Stimulated activated naive CD8-positive, alpha-beta T cell treated with anti-CD3 and anti-CD28 coated beads, Interleukin-15, Interleukin-2, amounts not matched to agents 100 U/mL and 50 U/mL, for 24 hours (primary cell): ENCODE results near the gene UFD1.

Experiments
- ATAC-seq: fragments of 150-1000 bp; cut with Tn5 transposase; one replicate; pipeline ENCODE4 v1.10.0; 2021
- DNase-seq: peaks from one replicate; pipeline ENCODE4 v3.0.0; 2021

The UFD1 gene

GRCh38 chr22:19470010-19470409 is 9.0 kb downstream of the UFD1 start:
- DNase-seq (no peak), ATAC-seq (no peak)

- no peak for ATAC-seq
- DNase-seq: no peak
Observed at GRCh38 chr22:19469421-19469820, 9.6 kb downstream of the UFD1 start.

- ATAC-seq (no peak), DNase-seq (no peak)
Observed at GRCh38 chr22:19467912-19468311, 11.1 kb downstream of the UFD1 start.

- DNase-seq (no peak), ATAC-seq (no peak)
Observed at GRCh38 chr22:19466848-19467752, 11.9 kb downstream of the UFD1 start.

GRCh38 chr22:19466126-19466716 is 12.8 kb downstream of the UFD1 start:
- no peak for DNase-seq
- ATAC-seq: no peak

- no peak for ATAC-seq
- DNase-seq: no peak
Observed at GRCh38 chr22:19464975-19465374, 14.0 kb downstream of the UFD1 start.

GRCh38 chr22:19464546-19464945 is 14.4 kb downstream of the UFD1 start:
- no peak for DNase-seq
- ATAC-seq: no peak

- no peak for DNase-seq
- no peak for ATAC-seq
Observed at GRCh38 chr22:19463491-19464469, 15.2 kb downstream of the UFD1 start.

GRCh38 chr22:19463008-19463407 is 16.0 kb downstream of the UFD1 start:
- DNase-seq: no peak
- ATAC-seq: no peak

GRCh38 chr22:19461506-19461905 is 17.5 kb downstream of the UFD1 start:
- ATAC-seq: no peak
- DNase-seq: no peak

GRCh38 chr22:19460036-19460435 is 19.0 kb downstream of the UFD1 start:
- DNase-seq: no peak
- no peak for ATAC-seq

GRCh38 chr22:19457828-19458428 is 21.1 kb downstream of the UFD1 start:
- peak; percentile 14 for ATAC-seq
- DNase-seq: no peak

GRCh38 chr22:19456541-19456940 is 22.5 kb downstream of the UFD1 start:
- DNase-seq (no peak), ATAC-seq (no peak)

GRCh38 chr22:19455585-19456370 is 23.2 kb downstream of the UFD1 start:
- no peak for DNase-seq
- ATAC-seq: no peak

GRCh38 chr22:19455033-19455432 is 24.0 kb downstream of the UFD1 start:
- no peak for DNase-seq
- ATAC-seq: no peak

- DNase-seq (no peak), ATAC-seq (no peak)
Observed at GRCh38 chr22:19454156-19454555, 24.8 kb downstream of the UFD1 start.

GRCh38 chr22:19453718-19454117 is 25.3 kb downstream of the UFD1 start:
- no peak for ATAC-seq
- DNase-seq: no peak

GRCh38 chr22:19451570-19451969 is 27.4 kb downstream of the UFD1 start:
- ATAC-seq: no peak
- no peak for DNase-seq

GRCh38 chr22:19450363-19451175 is 28.4 kb downstream of the UFD1 start:
- DNase-seq: no peak
- no peak for ATAC-seq

- no peak for DNase-seq
- no peak for ATAC-seq
Observed at GRCh38 chr22:19449422-19449767, 29.6 kb downstream of the UFD1 start.
